Loucy (cell line): ENCODE measurements around the gene FXYD3.

Experiments
- H2AFZ ChIP-seq: fragments of 200-600 bp; sonication (generic); 2 replicates; pipeline ENCODE4 v1.6.0; 2016; ENCODE audit warnings: antibody characterized with exemption, mild to moderate bottlenecking, low read length, moderate library complexity
- H3F3A ChIP-seq: fragments of 200-600 bp; 2 replicates; pipeline ENCODE4 v1.6.0; 2016; ENCODE audit warnings: antibody characterized with exemption, low read depth, mild to moderate bottlenecking
- H3K27me3 ChIP-seq: fragments of 200-600 bp; sonication (generic); 2 replicates; pipeline ENCODE4 v1.6.1; 2014; ENCODE audit warnings: low read length, mild to moderate bottlenecking; ENCODE audit not compliant: insufficient read depth, poor library complexity, severe bottlenecking
- H3K36me3 ChIP-seq: fragments of 200-600 bp; sonication (generic); 2 replicates; pipeline ENCODE4 v1.6.1; 2016; ENCODE audit warnings: low read length; ENCODE audit not compliant: insufficient read depth
- H3K4me1 ChIP-seq: fragments of 200-600 bp; sonication (generic); 2 replicates; pipeline ENCODE4 v1.5.1; 2014; ENCODE audit warnings: low read length, mild to moderate bottlenecking; ENCODE audit not compliant: insufficient read depth, poor library complexity, severe bottlenecking
- H3K4me2 ChIP-seq: fragments of 200-600 bp; sonication (generic); 2 replicates; pipeline ENCODE4 v1.6.0; 2014; ENCODE audit warnings: antibody characterized with exemption, low read length, low read depth, mild to moderate bottlenecking; ENCODE audit not compliant: poor library complexity, severe bottlenecking
- H3K4me3 ChIP-seq: fragments of 200-600 bp; sonication (generic); 2 replicates; pipeline ENCODE4 v1.5.1; 2014; ENCODE audit warnings: low read length, mild to moderate bottlenecking, mixed read lengths; ENCODE audit not compliant: poor library complexity, severe bottlenecking
- H3K79me2 ChIP-seq: fragments of 200-600 bp; sonication (generic); 2 replicates; pipeline ENCODE4 v1.6.1; 2014; ENCODE audit warnings: low read length; ENCODE audit not compliant: insufficient read depth
- H3K9ac ChIP-seq: fragments of 200-600 bp; sonication (generic); 2 replicates; pipeline ENCODE4 v1.6.0; 2014; ENCODE audit warnings: mild to moderate bottlenecking, low read depth, low read length, moderate library complexity; ENCODE audit not compliant: poor library complexity, severe bottlenecking
- H3K9me2 ChIP-seq: fragments of 200-600 bp; sonication (generic); replicated peaks from 2 replicates; pipeline ENCODE4 v1.6.1; 2016; ENCODE audit warnings: low read depth, low read length, mixed read lengths
- H3K9me3 ChIP-seq: fragments of 200-600 bp; sonication (generic); 2 replicates; pipeline ENCODE4 v1.6.1; 2014; ENCODE audit warnings: mild to moderate bottlenecking, antibody characterized with exemption, low read length, low read depth; ENCODE audit not compliant: insufficient read depth
- H4K20me1 ChIP-seq: fragments of 200-600 bp; sonication (generic); 2 replicates; pipeline ENCODE4 v1.6.0; 2014; ENCODE audit warnings: antibody characterized with exemption, low read length, mild to moderate bottlenecking; ENCODE audit not compliant: insufficient read depth, poor library complexity, severe bottlenecking
- CTCF ChIP-seq: fragments of 200-600 bp; sonication (generic); conservative IDR thresholded peaks from 2 replicates; pipeline ENCODE4 v1.5.1; 2014; ENCODE audit warnings: mild to moderate bottlenecking, antibody characterized with exemption, low read length
- EZH2phosphoT487 ChIP-seq: fragments of 200-600 bp; IDR thresholded peaks from 2 replicates; pipeline ENCODE4 v1.6.1; 2018; ENCODE audit warnings: antibody characterized with exemption, mild to moderate bottlenecking, moderate library complexity, borderline replicate concordance

Gene FXYD3

GRCh38 chr19:35088131-35088913 is 27.3 kb upstream of the FXYD3 start:
- TF ChIP-seq CTCF (no peak), EZH2phosphoT487 (no peak)
- H3F3A ChIP-seq = no peaks in the 10 kb centered on the region

GRCh38 chr19:35089554-35089953 is 26.1 kb upstream of the FXYD3 start:
- H3K9me2 ChIP-seq = no peaks in the 10 kb centered on the region
- H3F3A ChIP-seq = no peaks in the 10 kb centered on the region
- no peak overlapping the region for H3K4me2 ChIP-seq
- no peaks in the 10 kb centered on the region for H3K27me3 ChIP-seq
- H3K36me3 ChIP-seq = no peaks in the 10 kb centered on the region
- no peak overlapping the region for H2AFZ ChIP-seq
- no peaks in the 10 kb centered on the region for H4K20me1 ChIP-seq
- H3K4me1 ChIP-seq = no peaks in the 10 kb centered on the region
- H3K79me2 ChIP-seq = no peaks in the 10 kb centered on the region
- no peak overlapping the region for H3K9ac ChIP-seq
- no peak overlapping the region for H3K4me3 ChIP-seq
- TF ChIP-seq CTCF = no peak
- no peak for TF ChIP-seq EZH2phosphoT487
- no peaks in the 10 kb centered on the region for H3K9me3 ChIP-seq

More at GRCh38 chr19:35088131-35088913, 27.3 kb upstream of the FXYD3 start:
- H2AFZ ChIP-seq = no peak overlapping the region
- no peaks in the 10 kb centered on the region for H4K20me1 ChIP-seq
- no peaks in the 10 kb centered on the region for H3K27me3 ChIP-seq
- H3K36me3 ChIP-seq = no peaks in the 10 kb centered on the region
- no peak overlapping the region for H3K9ac ChIP-seq
- H3K4me2 ChIP-seq = no peak overlapping the region
- no peaks in the 10 kb centered on the region for H3K4me1 ChIP-seq
- no peaks in the 10 kb centered on the region for H3K9me3 ChIP-seq
- H3K9me2 ChIP-seq = no peaks in the 10 kb centered on the region
- no peak overlapping the region for H3K4me3 ChIP-seq
- no peaks in the 10 kb centered on the region for H3K79me2 ChIP-seq

GRCh38 chr19:35090160-35090505 is 25.5 kb upstream of the FXYD3 start:
- Histone ChIP-seq H3K4me2 (no peak overlapping the region), H3K27me3 (no peaks in the 10 kb centered on the region), H2AFZ (no peak overlapping the region), H3K9me2 (no peaks in the 10 kb centered on the region), H3K4me1 (no peaks in the 10 kb centered on the region), H3K79me2 (no peaks in the 10 kb centered on the region), H3K9ac (no peak overlapping the region), H4K20me1 (no peaks in the 10 kb centered on the region), H3K9me3 (no peaks in the 10 kb centered on the region), H3F3A (no peaks in the 10 kb centered on the region), H3K4me3 (no peak overlapping the region), H3K36me3 (no peaks in the 10 kb centered on the region)
- no peak for TF ChIP-seq CTCF
- no peak for TF ChIP-seq EZH2phosphoT487
